Measurements from ENCODE around the gene TPM3. TPM values are rescaled to one million over a fixed set of nuclear protein-coding genes. Genes with fewer than 3 reads are reported as not detected.
"Not testable (repeated sequence)": the region's sequence is repeated elsewhere in the genome, so short reads cannot be mapped to it uniquely, and the experiment has no call there.

The TPM3 gene
- total RNA-seq, 4 donors from 2014 or later: 200 to 451 (median 280) TPM

DNA sequence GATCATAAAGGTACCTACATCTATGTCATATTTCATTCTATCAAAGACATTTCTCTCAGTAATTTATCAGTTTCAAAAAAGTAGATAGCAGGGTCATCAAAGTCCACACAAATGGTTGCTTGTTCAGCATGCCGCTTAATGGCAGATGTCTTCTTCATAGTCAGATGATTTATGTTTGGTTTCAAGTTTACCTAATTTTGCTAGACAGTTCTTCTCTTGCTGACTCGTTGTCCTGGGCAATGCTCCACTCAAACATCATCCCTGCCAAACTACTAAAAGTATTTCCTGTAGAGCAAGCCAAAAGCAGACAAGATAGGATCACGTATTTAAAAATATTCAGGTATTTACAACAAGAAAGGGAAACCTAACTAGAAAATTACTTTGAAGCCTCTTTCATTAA, 50.7 kb downstream of the TPM3 start:
- DNase-seq: no peak
- Histone ChIP-seq H3K4me1 (no peaks in the 10 kb centered on the region), H3K4me3 (no peak overlapping the region), H3K27me3 (no peaks in the 10 kb centered on the region), H3K9me3 (no peaks in the 10 kb centered on the region), H3K27ac (no peak overlapping the region), H3K36me3 (no peaks in the 10 kb centered on the region)
- TF ChIP-seq, protein P1, sequence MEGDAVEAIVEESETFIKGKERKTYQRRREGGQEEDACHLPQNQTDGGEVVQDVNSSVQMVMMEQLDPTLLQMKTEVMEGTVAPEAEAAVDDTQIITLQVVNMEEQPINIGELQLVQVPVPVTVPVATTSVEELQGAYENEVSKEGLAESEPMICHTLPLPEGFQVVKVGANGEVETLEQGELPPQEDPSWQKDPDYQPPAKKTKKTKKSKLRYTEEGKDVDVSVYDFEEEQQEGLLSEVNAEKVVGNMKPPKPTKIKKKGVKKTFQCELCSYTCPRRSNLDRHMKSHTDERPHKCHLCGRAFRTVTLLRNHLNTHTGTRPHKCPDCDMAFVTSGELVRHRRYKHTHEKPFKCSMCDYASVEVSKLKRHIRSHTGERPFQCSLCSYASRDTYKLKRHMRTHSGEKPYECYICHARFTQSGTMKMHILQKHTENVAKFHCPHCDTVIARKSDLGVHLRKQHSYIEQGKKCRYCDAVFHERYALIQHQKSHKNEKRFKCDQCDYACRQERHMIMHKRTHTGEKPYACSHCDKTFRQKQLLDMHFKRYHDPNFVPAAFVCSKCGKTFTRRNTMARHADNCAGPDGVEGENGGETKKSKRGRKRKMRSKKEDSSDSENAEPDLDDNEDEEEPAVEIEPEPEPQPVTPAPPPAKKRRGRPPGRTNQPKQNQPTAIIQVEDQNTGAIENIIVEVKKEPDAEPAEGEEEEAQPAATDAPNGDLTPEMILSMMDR (IDR thresholded peaks at IDR 0.05): no peak
- no peak for TF ChIP-seq POLR2A (IDR thresholded peaks at IDR 0.05)

DNA sequence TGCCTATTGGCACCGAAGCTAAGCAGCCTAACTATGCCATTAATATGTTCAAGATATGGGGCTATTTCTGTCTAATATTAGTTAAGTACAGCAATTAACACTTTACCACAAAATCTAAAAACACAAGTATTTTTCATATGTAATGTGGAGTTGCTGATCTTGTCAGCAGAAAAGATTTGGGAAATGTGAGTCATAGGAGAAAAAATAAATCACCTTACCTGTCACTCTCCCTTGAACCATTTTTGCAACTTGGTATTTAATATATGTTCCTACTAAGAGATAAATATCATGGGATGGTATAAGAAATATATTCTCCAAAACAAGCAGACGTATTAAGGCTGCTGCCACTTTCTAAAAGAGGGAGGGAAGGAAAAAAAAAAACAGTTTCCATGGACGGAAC, 54.0 kb downstream of the TPM3 start:
- no peak overlapping the region for H3K4me3 ChIP-seq
- TF ChIP-seq, protein P1 (IDR thresholded peaks at IDR 0.05): no peak
- no peak for TF ChIP-seq POLR2A (IDR thresholded peaks at IDR 0.05)
- H3K4me1 ChIP-seq: no peaks in the 10 kb centered on the region
- no peaks in the 10 kb centered on the region for H3K36me3 ChIP-seq
- H3K27ac ChIP-seq: no peak overlapping the region
- no peaks in the 10 kb centered on the region for H3K27me3 ChIP-seq
- no peaks in the 10 kb centered on the region for H3K9me3 ChIP-seq
- no peak for DNase-seq

DNA sequence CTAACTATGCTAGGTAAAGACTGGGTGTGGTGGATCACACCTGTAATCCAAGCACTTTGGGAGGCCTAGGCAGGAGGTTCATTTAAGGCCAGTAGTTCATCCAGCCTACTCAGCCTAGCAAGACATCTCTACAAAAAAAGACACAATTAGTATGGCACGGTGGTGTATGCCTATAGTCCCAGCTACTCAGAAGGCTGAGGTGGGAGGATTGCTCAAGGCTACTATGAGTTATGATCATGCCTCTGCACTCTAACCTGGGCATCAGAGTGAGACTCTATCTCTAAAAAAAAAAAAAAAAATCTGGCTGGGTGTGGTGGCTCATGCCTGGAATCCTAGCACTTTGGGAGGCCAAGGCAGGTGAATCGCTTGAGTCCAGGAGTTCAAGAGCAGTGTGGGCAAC, 58.6 kb downstream of the TPM3 start:
- Histone ChIP-seq H3K36me3 (no peaks in the 10 kb centered on the region), H3K4me3 (no peak overlapping the region), H3K27me3 (no peaks in the 10 kb centered on the region), H3K4me1 (no peaks in the 10 kb centered on the region), H3K9me3 (no peaks in the 10 kb centered on the region), H3K27ac (no peak overlapping the region)
- no peak for DNase-seq
- TF ChIP-seq, protein P1 (IDR thresholded peaks at IDR 0.05): no peak
- no peak for TF ChIP-seq POLR2A (IDR thresholded peaks at IDR 0.05)

DNA sequence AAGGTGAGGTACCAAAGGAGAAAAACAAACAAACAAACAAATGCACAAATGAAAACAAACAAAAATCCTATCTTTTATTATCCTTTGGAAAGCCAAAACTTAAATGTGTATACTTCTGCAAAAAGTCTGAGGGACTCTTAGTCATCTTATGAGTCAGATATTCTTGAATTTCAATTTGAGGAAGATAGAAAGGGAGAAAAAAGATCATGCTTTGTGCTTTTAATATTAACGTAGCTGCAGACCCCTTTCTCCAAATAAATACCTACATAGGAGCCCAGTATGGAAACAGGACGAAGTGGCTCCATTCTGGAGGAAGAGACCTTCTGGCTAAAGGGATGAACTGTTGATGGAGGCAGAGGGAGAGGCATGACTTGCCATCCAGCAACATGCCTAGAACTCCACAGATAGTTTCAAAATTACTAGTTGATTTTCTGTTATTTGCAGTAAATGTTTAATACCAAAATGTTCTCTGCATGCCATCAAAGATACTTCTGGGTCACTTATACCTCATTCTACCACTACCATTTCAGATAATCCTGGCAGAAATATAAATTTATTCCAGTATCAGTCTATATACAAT, 62.4 kb downstream of the TPM3 start:
- no peaks in the 10 kb centered on the region for H3K9me3 ChIP-seq
- no peak for DNase-seq
- no peaks in the 10 kb centered on the region for H3K4me1 ChIP-seq
- no peaks in the 10 kb centered on the region for H3K36me3 ChIP-seq
- no peak overlapping the region for H3K4me3 ChIP-seq
- TF ChIP-seq, protein P1 (IDR thresholded peaks at IDR 0.05): no peak
- TF ChIP-seq POLR2A (IDR thresholded peaks at IDR 0.05): no peak
- H3K27me3 ChIP-seq: no peaks in the 10 kb centered on the region
- H3K27ac ChIP-seq: no peak overlapping the region

DNA sequence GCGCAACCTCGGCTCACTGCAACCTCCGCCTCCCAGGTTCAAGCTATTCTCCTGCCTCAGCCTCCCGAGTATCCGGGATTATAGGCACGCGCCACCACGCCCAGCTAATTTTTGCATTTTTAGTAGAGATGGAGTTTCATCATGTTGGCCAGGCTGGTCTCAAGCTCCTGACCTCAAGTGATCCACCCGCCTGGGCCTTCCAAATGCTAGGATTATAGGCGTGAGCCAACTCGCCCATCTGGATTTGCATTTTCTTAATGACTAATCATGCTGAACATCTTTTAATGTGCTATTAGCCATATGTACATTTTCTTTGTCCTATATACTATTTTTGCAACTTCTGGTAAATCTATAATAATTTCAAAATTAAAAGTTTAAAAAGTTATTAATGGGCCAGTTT, 68.7 kb downstream of the TPM3 start:
- H3K27me3 ChIP-seq, DNase-seq, H3K4me1 ChIP-seq, H3K27ac ChIP-seq, H3K4me3 ChIP-seq, H3K36me3 ChIP-seq, H3K9me3 ChIP-seq: not testable (repeated sequence)

DNA sequence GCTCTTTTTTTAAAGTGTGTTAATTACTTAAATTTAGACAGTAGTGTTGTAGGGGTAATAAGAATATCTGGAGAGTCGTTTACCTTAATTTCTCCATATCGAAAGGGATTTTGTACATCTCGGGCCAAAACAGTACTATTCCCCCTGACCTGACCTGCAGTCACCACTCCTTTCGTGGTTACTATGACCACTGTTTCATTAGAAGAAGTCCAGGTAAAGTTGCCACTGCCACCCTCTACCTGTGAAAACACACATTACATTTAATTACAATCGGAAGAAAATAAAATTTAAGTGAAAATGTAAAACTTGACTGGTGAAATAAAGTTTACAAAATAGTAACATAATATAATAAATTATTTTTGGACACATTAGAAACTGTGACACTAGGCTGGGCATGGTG, 74.3 kb downstream of the TPM3 start:
- Histone ChIP-seq H3K36me3 (no peaks in the 10 kb centered on the region), H3K4me1 (no peaks in the 10 kb centered on the region), H3K27me3 (no peaks in the 10 kb centered on the region), H3K4me3 (no peak overlapping the region), H3K9me3 (no peaks in the 10 kb centered on the region), H3K27ac (no peak overlapping the region)
- TF ChIP-seq, protein P1 (IDR thresholded peaks at IDR 0.05): no peak
- TF ChIP-seq POLR2A (IDR thresholded peaks at IDR 0.05): no peak
- DNase-seq: no peak
